Brain pericyte (primary cell): ENCODE measurements around the gene LEAP2.

Source experiments
- DNase-seq: peaks from one replicate; pipeline ENCODE4 v3.0.0-alpha.2; 2012; ENCODE audit warnings: low read depth, low spot score

The LEAP2 gene

GRCh38 chr5:132873119-132873929 lies at the start of gene LEAP2:
LEAP2 (plus strand) TSS chr5:132873668; CDS start chr5:132873695, 27 bp downstream.
- DNase-seq: no peak

- no peak for DNase-seq
These were observed 49.0 kb upstream of the LEAP2 start for GRCh38 chr5:132824426-132824825.

- no peak for DNase-seq
These were observed 48.2 kb upstream of the LEAP2 start for GRCh38 chr5:132825033-132825833.

GRCh38 chr5:132825834-132826391 lies 47.6 kb upstream of the LEAP2 start:
- DNase-seq: no peak

GRCh38 chr5:132826424-132827082 lies 46.9 kb upstream of the LEAP2 start:
- no peak for DNase-seq

- DNase-seq: no peak
These were observed 45.4 kb upstream of the LEAP2 start for GRCh38 chr5:132827943-132828673.

GRCh38 chr5:132828846-132829494 lies 44.5 kb upstream of the LEAP2 start:
- no peak for DNase-seq

GRCh38 chr5:132829742-132830435 lies 43.6 kb upstream of the LEAP2 start:
- no peak for DNase-seq

- no peak for DNase-seq
These were observed 42.9 kb upstream of the LEAP2 start, which contains the start of gene SHROOM1 for GRCh38 chr5:132830436-132831094. SHROOM1 (minus strand) TSS chr5:132830647; CDS start chr5:132826140, 4,507 bp downstream.

GRCh38 chr5:132831095-132831860 lies 42.2 kb upstream of the LEAP2 start:
- DNase-seq: no peak

- no peak for DNase-seq
These were observed 40.9 kb upstream of the LEAP2 start for GRCh38 chr5:132832612-132833011.

- no peak for DNase-seq
These were observed 39.4 kb upstream of the LEAP2 start for GRCh38 chr5:132834057-132834456.

- no peak for DNase-seq
These were observed 36.6 kb upstream of the LEAP2 start for GRCh38 chr5:132836852-132837251.

- DNase-seq: no peak
These were observed 35.6 kb upstream of the LEAP2 start for GRCh38 chr5:132837868-132838267.

- DNase-seq: no peak
These were observed 34.8 kb upstream of the LEAP2 start for GRCh38 chr5:132838516-132839282.

GRCh38 chr5:132839426-132840301 lies 33.8 kb upstream of the LEAP2 start:
- no peak for DNase-seq

- no peak for DNase-seq
These were observed 33.2 kb upstream of the LEAP2 start for GRCh38 chr5:132840313-132840712.
